HepG2 (cell line): ENCODE measurements around the gene SPINT3. TPM values are rescaled to one million over a fixed set of nuclear protein-coding genes. Genes with fewer than 3 reads are reported as not detected.

ENCODE experiments used
- ATAC-seq: fragments of 200-7000 bp; cut with Tn5 transposase; 3 replicates; pipeline ENCODE4 v1.9.1; 2020; ENCODE audit warnings: mild to moderate bottlenecking, moderate library complexity
- BruUV-seq: library from RNA; stranded (reverse); fragments of 400-500 nt; replicated peaks from 2 replicates; lab custom pipeline; 2021; lab: Mats Ljungman, UMichigan
- CTCF ChIA-PET: fragments of 300-600 bp; formaldehyde crosslinking; extraction: SDS; loops from one replicate; lab custom pipeline; 2021; ENCODE audit warnings: low total read pairs, inconsistent platforms, low intra/inter-chr PET ratio; lab: Yijun Ruan, JAX
- POLR2A ChIA-PET: fragments of 350-600 bp; sonication (Branson Sonifier 250); formaldehyde crosslinking; loops from one replicate; lab custom pipeline; 2020; ENCODE audit warnings: antibody characterized with exemption, inconsistent platforms; lab: Yijun Ruan, JAX
- DNase-seq: peaks from one replicate; pipeline ENCODE4 v3.0.0-alpha.2; 2015; ENCODE audit warnings: low spot score
- FAIRE-seq: peaks from 3 replicates; lab custom pipeline; 2011; peaks lifted over from hg19 to GRCh38; lab: Jason Lieb, UNC
- H2AFZ ChIP-seq: one replicate; pipeline ENCODE4 v1.6.1; 2011; ENCODE audit warnings: low read length, inconsistent platforms
- H3K27ac ChIP-seq: fragments of 300-600 bp; 3 replicates; pipeline ENCODE4 v1.8.0; 2011; ENCODE audit warnings: mixed run types, mild to moderate bottlenecking, mixed read lengths, low read length, inconsistent platforms; ENCODE audit not compliant: insufficient read depth; ENCODE audit errors: extremely low read length
- H3K27me3 ChIP-seq, 2 experiments: fragments of 200-600 bp in 1 of 2; 2 replicates in 1 of 2; 3 replicates in 1 of 2; pipeline versions ENCODE4 v1.6.0 to v1.8.0; 2011; ENCODE audit warnings: low read length in 2 of 2, mild to moderate bottlenecking in 2 of 2, moderate library complexity in 2 of 2, inconsistent platforms in 1 of 2; ENCODE audit not compliant: insufficient read depth in 2 of 2, control insufficient read depth in 1 of 2
- H3K36me3 ChIP-seq, 2 experiments: fragments of 200-600 bp in 1 of 2; replicated peaks in 1 of 2; 2 replicates in 1 of 2; 3 replicates in 1 of 2; pipeline versions ENCODE4 v1.5.1 to v1.8.0; 2011; ENCODE audit warnings: low read length in 2 of 2, inconsistent platforms in 1 of 2; ENCODE audit not compliant: insufficient read depth in 2 of 2, control insufficient read depth in 1 of 2
- H3K4me1 ChIP-seq: 2 replicates; pipeline ENCODE4 v1.5.1; 2012; ENCODE audit warnings: low read length, inconsistent platforms; ENCODE audit not compliant: insufficient read depth
- H3K4me2 ChIP-seq: 2 replicates; pipeline ENCODE4 v1.6.0; 2011; ENCODE audit warnings: low read depth, low read length, inconsistent platforms
- H3K4me3 ChIP-seq, 3 experiments: fragments of 200-600 bp in 1 of 3; sonication (generic), shearing (Covaris generic) in 1 of 3; replicated peaks in 1 of 3; 2 replicates each; pipeline ENCODE4 v1.5.1; 2011 to 2016; ENCODE audit warnings: low read length in 3 of 3, inconsistent platforms in 2 of 3, low read depth in 2 of 3, mild to moderate bottlenecking in 2 of 3, control low read depth in 1 of 3, mixed read lengths in 1 of 3; ENCODE audit not compliant: insufficient read depth in 1 of 3
- H3K79me2 ChIP-seq: one replicate; pipeline ENCODE4 v1.6.1; 2011; ENCODE audit warnings: low read length, inconsistent platforms; ENCODE audit not compliant: insufficient read depth
- H3K9ac ChIP-seq: 2 replicates; pipeline ENCODE4 v1.6.0; 2011; ENCODE audit warnings: mild to moderate bottlenecking, low read depth, low read length, inconsistent platforms; ENCODE audit not compliant: insufficient read depth
- H3K9me3 ChIP-seq: 2 replicates; pipeline ENCODE4 v1.5.1; 2012; ENCODE audit warnings: mild to moderate bottlenecking, low read length
- H4K20me1 ChIP-seq: 2 replicates; pipeline ENCODE4 v1.6.0; 2011; ENCODE audit warnings: inconsistent platforms, mild to moderate bottlenecking, low read length, moderate library complexity; ENCODE audit not compliant: insufficient read depth
- ATF2 ChIP-seq: sonication (generic); formaldehyde crosslinking; IDR thresholded peaks from 2 replicates; pipeline ENCODE4 v1.4.0; 2020; ENCODE audit warnings: missing genetic modification reagents
- FIP1L1 ChIP-seq: fragments of 200-400 bp; formaldehyde crosslinking; IDR thresholded peaks from 2 replicates; pipeline ENCODE4 v1.6.1; 2018; ENCODE audit warnings: low read depth, mild to moderate bottlenecking, low read length, moderate library complexity, borderline replicate concordance; ENCODE audit not compliant: insufficient read depth
- HNF4A ChIP-seq: sonication (generic); formaldehyde crosslinking; IDR thresholded peaks from 2 replicates; pipeline ENCODE4 v1.4.0; 2020; ENCODE audit warnings: missing genetic modification reagents
- IRX3 ChIP-seq: sonication (generic); formaldehyde crosslinking; IDR thresholded peaks from 2 replicates; pipeline ENCODE4 v1.8.1; 2023; ENCODE audit warnings: mild to moderate bottlenecking, low read depth, missing genetic modification reagents, borderline replicate concordance
- MLLT10 ChIP-seq: sonication (generic); formaldehyde crosslinking; IDR thresholded peaks from 2 replicates; pipeline ENCODE4 v1.4.0; 2020; ENCODE audit warnings: missing genetic modification reagents
- NFYC ChIP-seq: IDR thresholded peaks from 2 replicates; pipeline ENCODE4 v1.6.1; 2016; ENCODE audit warnings: missing genetic modification reagents, missing compliant biosample characterization
- PCBP2 ChIP-seq: fragments of 200-400 bp; formaldehyde crosslinking; optimal IDR thresholded peaks from 2 replicates; pipeline ENCODE3; 2018; ENCODE audit warnings: low read length, low read depth; ENCODE audit not compliant: poor library complexity, severe bottlenecking
- POLR2G ChIP-seq: fragments of 200-400 bp; formaldehyde crosslinking; IDR thresholded peaks from 2 replicates; pipeline ENCODE4 v1.6.1; 2018; ENCODE audit warnings: mild to moderate bottlenecking, low read depth, low read length, moderate library complexity
- WGBS: methylation state at CpG from one replicate; pipeline ENCODE4 v1.1.6; 2017; ENCODE audit warnings: low lambda C conversion rate; 5-methylcytosine and 5-hydroxymethylcytosine counted together
- in situ Hi-C: cut with HindIII; loops from 2 replicates; pipeline ENCODE4 v1.10.0; 2017; ENCODE audit warnings: low pct_unique_long_range_greater_than_20kb; ENCODE audit not compliant: extremely low pct_ligation_motif_present
- intact Hi-C: fragments of 100-400 bp; cut with micrococcal nuclease; formaldehyde crosslinking; loops from one replicate; pipeline ENCODE4 v1.10.0; 2022; ENCODE audit not compliant: unreplicated experiment
- polyA plus RNA-seq, 8 experiments: library from polyadenylated mRNA; depleted of rRNA in 3 of 8; stranded (reverse) in 7 of 8; unstranded in 1 of 8; fragments of >200 nt; fragmentation: Illumina TruSeq in 4 of 8; extraction: Trizol in 4 of 8; gene quantifications; 2 replicates each; pipeline versions ENCODE4 v1.2.1 to v1.2.3, GENCODE V29; 2011 to 2016; ENCODE audit warnings: low read depth in 4 of 8, missing spikeins in 1 of 8, mixed read lengths in 1 of 8; ENCODE audit not compliant: insufficient read depth in 1 of 8
- total RNA-seq, 5 experiments: library from RNA; depleted of rRNA; stranded (reverse); fragments of >200 nt; fragmentation: Illumina TruSeq; extraction: Trizol; gene quantifications; 2 replicates each; pipeline ENCODE4 v1.2.3, GENCODE V29; 2016; ENCODE audit warnings: low read depth in 1 of 5
- TF ChIP-seq, protein P1 (sequence below), 2 experiments: fragments of 450-650 bp in 1 of 2; sonication (generic) in 1 of 2; formaldehyde crosslinking; IDR thresholded peaks; 2 replicates each; pipeline versions ENCODE4 v1.5.0 to v1.8.0; 2020 to 2022; ENCODE audit warnings: mild to moderate bottlenecking in 1 of 2, missing genetic modification reagents in 1 of 2
- TF ChIP-seq, protein P2 (sequence below): sonication (generic); formaldehyde crosslinking; IDR thresholded peaks from 2 replicates; pipeline ENCODE4 v1.9.0; 2021; ENCODE audit warnings: missing genetic modification reagents, borderline replicate concordance

The SPINT3 gene
- total and polyA plus RNA-seq, 2 of the 13 experiments (the other 11 are each of a cell fraction or from before 2014, with no cell fraction given), result not detected

DNA sequence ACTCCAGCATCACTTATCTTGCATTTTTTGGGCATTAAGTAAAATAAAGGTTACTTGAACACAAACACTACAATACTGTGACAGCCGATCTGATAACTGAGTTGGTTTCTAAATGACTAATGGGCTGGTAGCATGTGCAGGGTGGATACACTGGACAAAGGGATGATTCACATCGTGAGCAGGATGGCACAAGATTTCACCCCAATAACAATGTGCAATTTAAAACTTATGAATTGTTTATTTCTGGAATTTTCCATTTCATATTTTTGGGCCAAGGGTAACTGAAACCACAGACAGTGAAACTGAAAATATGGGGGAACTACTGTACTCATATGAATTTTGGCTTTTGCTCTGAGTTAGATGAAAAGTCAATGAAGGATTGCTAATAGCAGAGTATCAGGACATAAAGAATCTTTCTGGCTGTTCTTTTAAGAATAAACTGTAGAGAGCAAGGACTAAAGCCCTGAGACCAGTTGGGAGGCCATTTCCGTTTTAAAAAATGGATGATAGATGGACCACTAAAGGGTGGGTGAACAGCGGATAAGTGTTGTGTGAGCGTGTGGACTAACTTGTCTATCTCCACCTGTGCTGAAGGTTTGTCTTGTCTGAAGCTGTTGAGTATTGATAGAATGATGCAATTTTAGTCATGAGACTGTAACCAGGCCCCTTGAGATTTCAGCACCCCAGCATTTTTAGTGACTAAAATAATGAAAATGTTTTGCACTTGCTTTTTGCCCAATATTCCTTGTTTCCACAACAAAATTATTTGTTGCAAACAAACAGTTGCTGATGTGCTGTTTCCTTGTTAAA lies 8.2 kb downstream of the SPINT3 start:
- Histone ChIP-seq H3K36me3 (no peaks in the 10 kb centered on the region), H3K4me3 (no peak overlapping the region), H3K27ac (no peak overlapping the region), H2AFZ (no peak overlapping the region), H4K20me1 (no peaks in the 10 kb centered on the region), H3K9me3 (no peaks in the 10 kb centered on the region), H3K27me3 (peaks cover 0 to 15% of the 10 kb centered on the region in 2 experiments; a peak in 2 of 5 replicates), H3K9ac (no peak overlapping the region), H3K4me1 (peaks cover 6% of the 10 kb centered on the region; the same call in 1 of the 2 replicates), H3K4me2 (no peak overlapping the region), H3K79me2 (no peaks in the 10 kb centered on the region)
- no peak for FAIRE-seq
- in situ Hi-C loops, result no loop called here
- TF ChIP-seq, protein P1, sequence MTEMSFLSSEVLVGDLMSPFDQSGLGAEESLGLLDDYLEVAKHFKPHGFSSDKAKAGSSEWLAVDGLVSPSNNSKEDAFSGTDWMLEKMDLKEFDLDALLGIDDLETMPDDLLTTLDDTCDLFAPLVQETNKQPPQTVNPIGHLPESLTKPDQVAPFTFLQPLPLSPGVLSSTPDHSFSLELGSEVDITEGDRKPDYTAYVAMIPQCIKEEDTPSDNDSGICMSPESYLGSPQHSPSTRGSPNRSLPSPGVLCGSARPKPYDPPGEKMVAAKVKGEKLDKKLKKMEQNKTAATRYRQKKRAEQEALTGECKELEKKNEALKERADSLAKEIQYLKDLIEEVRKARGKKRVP (CRISPR knock-in tag; IDR thresholded peaks at IDR 0.05), result peak in 1 of 2 experiments; percentile 44; a peak in 1 of 4 replicates
- no peak for TF ChIP-seq PCBP2
- ChIA-PET CTCF (no interaction called here), POLR2A (no interaction called here)
- no peak for ATAC-seq
- no TSS peak for BruUV-seq
- no peak for DNase-seq
- WGBS, result 49% methylated on average over 5 of the region's 5 CpGs
- intact Hi-C loops, result no loop called here

DNA sequence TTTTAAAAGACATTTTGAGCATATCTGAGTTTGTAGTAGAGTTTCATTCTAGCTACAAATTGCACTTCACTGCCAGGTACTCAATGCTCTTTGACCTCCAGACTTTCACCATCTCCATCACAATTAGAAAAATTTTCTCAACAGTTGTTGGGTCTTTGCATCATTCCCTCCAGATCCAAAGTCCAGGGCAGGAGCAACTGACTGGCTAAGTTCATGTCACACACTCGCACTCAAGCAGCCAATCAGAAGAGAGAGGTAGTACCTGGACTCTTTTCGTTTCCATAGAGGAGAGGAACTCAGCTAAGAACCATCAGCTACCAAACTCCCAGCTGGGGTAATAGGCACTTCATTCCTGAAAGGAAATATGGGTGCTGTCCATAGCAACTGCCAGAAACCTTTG lies 9.0 kb downstream of the SPINT3 start:
- Histone ChIP-seq H4K20me1 (no peaks in the 10 kb centered on the region), H3K9ac (no peak overlapping the region), H3K4me3 (no peak overlapping the region), H3K79me2 (no peaks in the 10 kb centered on the region), H3K27ac (no peak overlapping the region), H3K36me3 (no peaks in the 10 kb centered on the region), H3K9me3 (no peaks in the 10 kb centered on the region), H3K4me2 (no peak overlapping the region), H3K4me1 (peaks cover 6% of the 10 kb centered on the region; the same call in 1 of the 2 replicates), H2AFZ (no peak overlapping the region), H3K27me3 (peaks cover 0 to 19% of the 10 kb centered on the region in 2 experiments; a peak in 2 of 5 replicates)
- in situ Hi-C loops, result no loop called here
- intact Hi-C loops, result no loop called here
- FAIRE-seq (no peak), ATAC-seq (no peak), DNase-seq (peak; percentile 17)
- CTCF ChIA-PET, result no interaction called here
- BruUV-seq, result no TSS peak
- POLR2A ChIA-PET, result no interaction called here
- WGBS, result 2% methylated on average over 2 of the region's 2 CpGs
- TF ChIP-seq, protein P2, sequence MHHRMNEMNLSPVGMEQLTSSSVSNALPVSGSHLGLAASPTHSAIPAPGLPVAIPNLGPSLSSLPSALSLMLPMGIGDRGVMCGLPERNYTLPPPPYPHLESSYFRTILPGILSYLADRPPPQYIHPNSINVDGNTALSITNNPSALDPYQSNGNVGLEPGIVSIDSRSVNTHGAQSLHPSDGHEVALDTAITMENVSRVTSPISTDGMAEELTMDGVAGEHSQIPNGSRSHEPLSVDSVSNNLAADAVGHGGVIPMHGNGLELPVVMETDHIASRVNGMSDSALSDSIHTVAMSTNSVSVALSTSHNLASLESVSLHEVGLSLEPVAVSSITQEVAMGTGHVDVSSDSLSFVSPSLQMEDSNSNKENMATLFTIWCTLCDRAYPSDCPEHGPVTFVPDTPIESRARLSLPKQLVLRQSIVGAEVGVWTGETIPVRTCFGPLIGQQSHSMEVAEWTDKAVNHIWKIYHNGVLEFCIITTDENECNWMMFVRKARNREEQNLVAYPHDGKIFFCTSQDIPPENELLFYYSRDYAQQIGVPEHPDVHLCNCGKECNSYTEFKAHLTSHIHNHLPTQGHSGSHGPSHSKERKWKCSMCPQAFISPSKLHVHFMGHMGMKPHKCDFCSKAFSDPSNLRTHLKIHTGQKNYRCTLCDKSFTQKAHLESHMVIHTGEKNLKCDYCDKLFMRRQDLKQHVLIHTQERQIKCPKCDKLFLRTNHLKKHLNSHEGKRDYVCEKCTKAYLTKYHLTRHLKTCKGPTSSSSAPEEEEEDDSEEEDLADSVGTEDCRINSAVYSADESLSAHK, result no peak
- TF ChIP-seq IRX3, result no peak
- no peak for TF ChIP-seq POLR2G
- TF ChIP-seq FIP1L1, result no peak
- no peak for TF ChIP-seq MLLT10 (CRISPR knock-in tag)
- peak; percentile 41; the same call in 1 of the 2 replicates for TF ChIP-seq NFYC (CRISPR knock-in tag)
- 0 out of 2 replicates have a peak, but pooled peaks have one; percentile 38 for TF ChIP-seq HNF4A (CRISPR knock-in tag)
- TF ChIP-seq ATF2 (CRISPR knock-in tag), result no peak
